K562 (cell line): Measurements from ENCODE around the gene TMPRSS11E. TPM values are rescaled to one million over a fixed set of nuclear protein-coding genes. Genes with fewer than 3 reads are reported as not detected.

ENCODE experiments used
- polyA plus RNA-seq, 8 experiments: library from polyadenylated mRNA; depleted of rRNA in 4 of 8; stranded (reverse) in 5 of 8; unstranded in 3 of 8; fragments of >200 nt; fragmentation: Nextera tagmentation in 2 of 8; fragmentation: Illumina TruSeq in 1 of 8; extraction: Ambion mirVana in 2 of 8; extraction: Trizol in 1 of 8; gene quantifications; 2 replicates each; pipeline versions ENCODE4 v1.2.1 to v1.2.3, GENCODE V29; 2011 to 2014; ENCODE audit warnings: inconsistent platforms in 1 of 8, missing spikeins in 1 of 8
- total RNA-seq, 7 experiments: library from RNA; depleted of rRNA in 6 of 7; stranded (reverse); fragments of >200 nt in 6 of 7; fragmentation: Illumina TruSeq in 2 of 7; extraction: Trizol in 2 of 7; gene quantifications; 2 replicates each; pipeline versions ENCODE4 v1.2.1 to v1.2.3, GENCODE V29; 2011 to 2021; ENCODE audit warnings: low replicate concordance in 1 of 7

Gene TMPRSS11E
- total and polyA plus RNA-seq, 9 of the 15 experiments (the other 6 are each of a cell fraction or from before 2014, with no cell fraction given) = not detected

Other genes starting within 250 kb of the TMPRSS11E start
- not detected in 2 replicates for gene TMPRSS11B, start 201.8 kb upstream of the TMPRSS11E start, total RNA-seq (2014; rRNA removed)
- 0.07 TPM in 1 of 2 replicates, not detected in the other for gene TMPRSS11B, start 201.8 kb upstream of the TMPRSS11E start, total RNA-seq (2014; rRNA removed; fragmentation: Illumina TruSeq; extraction: Trizol)
- not detected in 2 replicates for gene TMPRSS11B, start 201.8 kb upstream of the TMPRSS11E start, total RNA-seq (2015; rRNA removed; fragmentation: Illumina TruSeq; extraction: Trizol)
- gene TMPRSS11B, start 201.8 kb upstream of the TMPRSS11E start, total RNA-seq (2021) = not detected in 2 replicates
- 0.03 TPM in 1 of 2 replicates, not detected in the other for gene TMPRSS11B, start 201.8 kb upstream of the TMPRSS11E start, polyA plus RNA-seq (2011; rRNA removed)
- gene TMPRSS11B, start 201.8 kb upstream of the TMPRSS11E start, polyA plus RNA-seq (2014; fragmentation: Illumina TruSeq; extraction: Trizol) = not detected in 2 replicates
- gene TMPRSS11B, start 201.8 kb upstream of the TMPRSS11E start, polyA plus RNA-seq (2014; fragmentation: Nextera tagmentation; extraction: Ambion mirVana) = not detected
- 0.03 and 0.20 TPM in 2 replicates for gene TMPRSS11B, start 201.8 kb upstream of the TMPRSS11E start, polyA plus RNA-seq (2014; rRNA removed)
- 41.1 and 48.5 TPM in 2 replicates for gene YTHDC1, start 97.4 kb upstream of the TMPRSS11E start, total RNA-seq (2014; rRNA removed)
- 56.4 and 65.1 TPM in 2 replicates for gene YTHDC1, start 97.4 kb upstream of the TMPRSS11E start, total RNA-seq (2014; rRNA removed; fragmentation: Illumina TruSeq; extraction: Trizol)
- 54.3 and 54.8 TPM in 2 replicates for gene YTHDC1, start 97.4 kb upstream of the TMPRSS11E start, total RNA-seq (2015; rRNA removed; fragmentation: Illumina TruSeq; extraction: Trizol)
- 41.0 and 51.7 TPM in 2 replicates for gene YTHDC1, start 97.4 kb upstream of the TMPRSS11E start, total RNA-seq (2021)
- 52.1 and 55.7 TPM in 2 replicates for gene YTHDC1, start 97.4 kb upstream of the TMPRSS11E start, polyA plus RNA-seq (2011; rRNA removed)
- gene YTHDC1, start 97.4 kb upstream of the TMPRSS11E start, polyA plus RNA-seq (2014; fragmentation: Illumina TruSeq; extraction: Trizol) = 57.2 and 65.4 TPM in 2 replicates
- 10 to 100 TPM in 1 of 2 experiments, 1 to 10 TPM in 1; 9.8 to 15.8 TPM for gene YTHDC1, start 97.4 kb upstream of the TMPRSS11E start, polyA plus RNA-seq (2014; fragmentation: Nextera tagmentation; extraction: Ambion mirVana)
- gene YTHDC1, start 97.4 kb upstream of the TMPRSS11E start, polyA plus RNA-seq (2014; rRNA removed) = 42.3 and 51.7 TPM in 2 replicates
- not detected in 2 replicates for gene UGT2B17, start 128.9 kb downstream of the TMPRSS11E start, total RNA-seq (2014; rRNA removed)
- not detected in 2 replicates for gene UGT2B17, start 128.9 kb downstream of the TMPRSS11E start, total RNA-seq (2014; rRNA removed; fragmentation: Illumina TruSeq; extraction: Trizol)
- gene UGT2B17, start 128.9 kb downstream of the TMPRSS11E start, total RNA-seq (2015; rRNA removed; fragmentation: Illumina TruSeq; extraction: Trizol) = not detected in 2 replicates
- 0.11 and 0.13 TPM in 2 replicates for gene UGT2B17, start 128.9 kb downstream of the TMPRSS11E start, total RNA-seq (2021)
- not detected in 2 replicates for gene UGT2B17, start 128.9 kb downstream of the TMPRSS11E start, polyA plus RNA-seq (2011; rRNA removed)
- not detected in 2 replicates for gene UGT2B17, start 128.9 kb downstream of the TMPRSS11E start, polyA plus RNA-seq (2014; fragmentation: Illumina TruSeq; extraction: Trizol)
- gene UGT2B17, start 128.9 kb downstream of the TMPRSS11E start, polyA plus RNA-seq (2014; fragmentation: Nextera tagmentation; extraction: Ambion mirVana) = not detected
- gene UGT2B17, start 128.9 kb downstream of the TMPRSS11E start, polyA plus RNA-seq (2014; rRNA removed) = not detected in 2 replicates
- gene UGT2B15, start 223.2 kb downstream of the TMPRSS11E start, total RNA-seq (2014; rRNA removed) = not detected in 2 replicates
- gene UGT2B15, start 223.2 kb downstream of the TMPRSS11E start, total RNA-seq (2014; rRNA removed; fragmentation: Illumina TruSeq; extraction: Trizol) = not detected in 2 replicates
- gene UGT2B15, start 223.2 kb downstream of the TMPRSS11E start, total RNA-seq (2015; rRNA removed; fragmentation: Illumina TruSeq; extraction: Trizol) = not detected in 2 replicates
- 0.16 TPM in 1 of 2 replicates, not detected in the other for gene UGT2B15, start 223.2 kb downstream of the TMPRSS11E start, total RNA-seq (2021)
- not detected in 2 replicates for gene UGT2B15, start 223.2 kb downstream of the TMPRSS11E start, polyA plus RNA-seq (2011; rRNA removed)
- gene UGT2B15, start 223.2 kb downstream of the TMPRSS11E start, polyA plus RNA-seq (2014; fragmentation: Illumina TruSeq; extraction: Trizol) = not detected in 2 replicates
- gene UGT2B15, start 223.2 kb downstream of the TMPRSS11E start, polyA plus RNA-seq (2014; fragmentation: Nextera tagmentation; extraction: Ambion mirVana) = under 1 TPM; 0.06 to 0.10 TPM
- gene UGT2B15, start 223.2 kb downstream of the TMPRSS11E start, polyA plus RNA-seq (2014; rRNA removed) = not detected in 2 replicates